NOMO-1 (cell line): ENCODE measurements around the gene APBB2.

Experiments used
- DNase-seq, 2 experiments: peaks; one replicate each; lab custom pipeline; 2025; ENCODE audit not compliant: unreplicated experiment in 2 of 2; lab: John Stamatoyannopoulos, UW

Gene APBB2

DNA sequence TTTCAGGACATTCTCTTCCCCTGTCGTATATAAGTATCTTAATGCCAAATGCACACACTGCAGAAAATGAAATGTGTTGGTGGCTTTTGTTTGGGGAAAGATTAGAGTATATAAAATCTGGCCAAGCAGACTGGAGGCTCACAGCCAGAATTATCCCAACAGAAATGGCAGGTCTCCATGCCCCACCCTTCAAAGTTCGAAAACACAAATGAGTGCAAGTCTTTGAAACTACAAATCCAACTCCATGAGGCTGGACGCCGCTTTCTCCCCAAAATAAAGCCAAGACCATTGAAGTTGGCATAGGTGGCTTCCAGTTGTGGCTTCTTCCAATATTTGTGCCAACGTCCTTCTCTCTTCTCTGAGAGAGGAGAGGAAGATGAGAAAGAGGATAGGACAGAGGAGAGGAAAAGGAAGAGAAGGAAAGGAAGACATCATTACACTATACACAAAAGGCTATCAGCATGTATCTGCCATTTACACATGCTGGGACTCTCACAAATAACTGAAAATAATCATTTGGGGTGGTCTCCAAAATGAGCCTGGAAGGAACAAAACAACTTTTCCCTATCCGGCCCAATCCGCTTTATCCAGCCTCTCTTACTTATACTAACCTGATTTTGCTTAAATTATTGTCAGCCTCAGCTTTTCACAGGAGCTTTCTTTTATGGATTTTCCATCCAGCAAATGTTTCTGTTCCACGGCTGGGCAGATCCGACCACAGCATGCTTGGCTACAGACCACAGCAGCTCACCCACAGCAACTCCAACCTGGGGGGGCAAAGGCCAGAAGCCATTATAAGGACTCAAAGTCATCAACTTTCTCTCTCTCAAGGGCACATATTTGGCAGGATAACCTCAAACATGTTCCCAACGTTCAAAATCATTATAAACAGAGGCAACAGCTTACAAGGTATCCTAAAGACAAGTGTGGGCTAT, 71.7 kb downstream of the APBB2 start:
- no peak for DNase-seq

DNA sequence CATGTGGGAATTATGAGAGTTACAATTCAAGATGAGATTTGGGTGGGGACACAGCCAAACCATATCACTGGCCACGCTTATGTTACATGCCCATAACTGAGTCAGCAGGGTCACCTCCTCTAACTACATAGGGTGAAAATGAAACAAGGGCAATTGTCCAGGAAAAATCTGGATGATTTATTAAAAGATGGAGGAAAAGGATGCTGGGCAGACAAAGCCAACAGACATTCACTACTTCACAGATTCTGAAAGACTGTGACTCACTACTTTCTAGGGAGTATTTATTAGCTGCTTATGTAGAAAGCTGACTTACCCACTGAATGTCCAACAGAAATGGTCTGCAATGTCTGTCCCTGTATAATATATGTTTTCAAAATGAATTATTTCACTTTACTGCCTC, 72.4 kb downstream of the APBB2 start:
- no peak for DNase-seq

DNA sequence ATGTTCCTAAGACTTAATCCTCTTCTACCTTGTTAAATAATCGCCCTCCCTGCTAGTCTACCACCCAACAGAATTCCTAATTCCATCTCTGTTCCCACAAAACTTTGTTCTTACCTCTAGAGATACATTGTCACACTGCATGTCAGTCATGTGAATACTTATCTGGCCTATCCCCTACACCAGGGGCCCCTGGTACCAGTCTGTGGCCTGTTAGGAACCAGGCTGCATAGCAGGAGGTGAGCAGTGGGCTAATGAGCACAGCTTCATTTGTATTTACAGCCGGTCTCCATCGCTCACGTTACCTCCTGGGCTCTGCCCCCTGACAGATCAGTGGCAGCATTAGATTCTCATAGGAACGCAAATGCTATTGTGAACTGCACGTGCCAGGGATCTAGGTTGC, 73.9 kb downstream of the APBB2 start:
- DNase-seq = no peak

DNA sequence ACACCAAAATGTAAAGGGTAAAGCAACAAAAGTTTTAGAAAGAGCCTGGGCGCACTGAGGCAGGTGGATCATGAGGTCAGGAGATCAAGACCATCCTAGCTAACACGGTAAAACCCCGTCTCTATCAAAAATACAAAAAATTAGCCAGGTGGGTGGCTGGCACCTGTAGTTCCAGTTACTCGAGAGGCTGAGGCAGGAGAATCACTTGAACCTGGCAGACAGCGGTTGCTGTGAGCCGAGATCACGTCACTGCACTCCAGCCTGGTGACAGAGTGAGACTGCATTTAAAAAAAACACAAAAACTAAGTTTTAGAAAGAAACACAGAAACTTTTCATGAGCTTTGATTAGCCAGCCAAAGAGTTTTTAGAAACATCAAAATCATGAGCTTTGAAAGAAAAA, 76.5 kb downstream of the APBB2 start:
- DNase-seq = no peak

DNA sequence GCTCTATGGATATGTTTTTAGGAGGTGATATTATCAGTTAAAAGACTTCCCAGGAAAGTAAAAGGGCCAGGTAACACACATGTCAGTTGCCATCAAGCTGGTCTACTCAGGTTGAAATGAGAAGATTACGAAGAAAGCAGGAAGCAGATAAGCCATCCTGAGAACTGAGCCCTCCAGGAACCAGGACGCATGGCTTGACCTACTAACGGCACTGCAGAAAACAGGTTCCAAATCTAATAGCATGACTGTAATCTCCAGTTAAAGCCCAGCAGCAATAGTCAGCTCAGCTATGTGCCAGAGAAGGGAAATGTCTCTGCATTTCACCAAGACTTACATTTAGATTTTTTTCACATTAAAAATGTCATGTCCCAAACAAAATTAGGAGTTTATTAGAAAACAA, 77.9 kb downstream of the APBB2 start:
- no peak for DNase-seq

DNA sequence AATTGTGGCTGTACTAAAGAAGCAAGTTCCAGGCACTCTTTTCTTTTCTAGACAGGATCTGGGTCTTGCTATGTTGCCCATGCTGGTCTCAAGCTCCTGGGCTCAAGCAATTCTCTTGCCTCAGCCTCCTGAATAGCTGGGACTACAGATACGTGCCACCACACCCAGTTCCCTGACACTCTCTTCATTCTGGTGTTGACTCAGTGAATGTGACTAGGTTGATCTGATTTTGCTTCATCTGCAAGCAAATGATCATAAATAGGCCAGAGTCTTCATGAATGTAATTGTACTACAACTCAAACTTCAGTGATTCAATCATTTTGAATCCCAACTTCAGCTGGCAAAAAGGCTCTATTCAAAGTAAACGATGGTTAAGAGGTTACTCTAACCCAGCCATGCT, 78.5 kb downstream of the APBB2 start:
- DNase-seq = no peak

DNA sequence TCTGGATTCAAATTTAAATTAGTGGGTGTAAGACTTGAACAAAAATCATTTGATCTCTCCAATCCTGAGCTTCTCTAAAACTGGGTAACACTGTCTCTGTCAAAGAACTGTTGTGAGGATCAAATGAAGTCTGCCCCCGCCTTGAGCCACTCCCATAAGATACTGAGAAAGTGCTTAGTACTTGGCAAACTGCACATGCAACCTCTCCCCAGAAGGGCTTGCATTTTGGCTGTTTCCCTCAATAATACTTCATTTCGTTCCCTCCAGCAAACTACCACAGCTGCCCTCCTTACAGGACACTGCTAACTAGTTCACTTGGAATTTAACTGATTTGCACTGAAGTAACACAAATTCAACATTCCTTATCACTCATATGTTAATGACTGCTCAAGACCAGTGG, 79.8 kb downstream of the APBB2 start:
- no peak for DNase-seq

DNA sequence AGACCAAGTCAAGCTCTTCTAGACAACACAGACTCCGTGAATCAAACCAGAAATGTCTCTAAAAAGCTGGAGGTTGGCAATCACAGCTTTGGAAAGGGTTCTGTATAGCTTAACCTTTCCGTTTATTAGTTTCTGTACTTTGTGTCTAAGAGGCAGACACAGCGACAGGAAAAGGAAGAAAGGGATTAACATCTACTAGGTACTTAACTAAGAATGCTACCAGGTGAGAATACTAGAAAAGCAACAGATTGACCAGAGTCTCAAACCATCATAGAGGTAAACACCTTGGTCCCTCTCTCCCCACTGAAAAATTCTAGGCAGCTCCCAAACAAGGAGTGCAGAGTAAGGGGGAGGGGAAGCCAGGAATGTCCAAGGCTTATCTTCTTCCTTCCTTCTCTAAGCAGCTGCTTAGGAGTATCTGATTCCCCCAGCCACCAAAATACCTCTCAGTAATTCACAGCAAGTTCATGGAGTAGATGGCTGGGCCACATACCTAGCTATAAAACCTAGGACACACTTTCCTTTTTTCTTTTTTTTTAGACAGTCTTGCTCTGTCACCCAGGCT, 80.8 kb downstream of the APBB2 start:
- no peak for DNase-seq

DNA sequence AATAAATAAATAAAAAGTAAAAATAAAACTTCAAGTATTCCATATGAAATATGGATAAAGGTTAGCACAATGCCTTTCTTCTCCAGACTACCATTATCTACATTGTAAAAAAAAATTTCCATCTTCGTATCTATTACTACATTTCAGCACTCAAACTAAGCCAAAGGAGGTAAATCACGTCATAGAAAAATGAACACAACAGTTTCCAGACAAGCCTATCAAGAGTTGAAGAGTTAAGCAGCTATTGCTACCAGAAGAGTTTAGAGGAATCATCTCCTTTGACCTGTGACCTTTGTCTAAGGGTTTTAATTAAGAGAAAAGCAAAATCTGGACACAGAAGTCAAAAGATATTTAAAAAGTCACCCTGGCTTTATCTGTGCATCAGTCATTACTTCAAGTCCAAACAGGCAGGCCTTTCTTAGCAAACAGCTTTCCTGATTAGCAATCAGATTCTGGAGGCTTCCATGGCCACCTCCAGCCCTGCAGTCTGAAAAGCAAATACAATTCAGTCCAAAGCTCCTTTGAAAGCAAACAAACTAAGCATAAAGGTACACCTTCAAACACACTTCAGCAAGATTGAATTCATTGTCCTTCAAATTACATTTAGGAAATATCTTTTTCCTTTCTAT, 82.2 kb downstream of the APBB2 start:
- DNase-seq = no peak

DNA sequence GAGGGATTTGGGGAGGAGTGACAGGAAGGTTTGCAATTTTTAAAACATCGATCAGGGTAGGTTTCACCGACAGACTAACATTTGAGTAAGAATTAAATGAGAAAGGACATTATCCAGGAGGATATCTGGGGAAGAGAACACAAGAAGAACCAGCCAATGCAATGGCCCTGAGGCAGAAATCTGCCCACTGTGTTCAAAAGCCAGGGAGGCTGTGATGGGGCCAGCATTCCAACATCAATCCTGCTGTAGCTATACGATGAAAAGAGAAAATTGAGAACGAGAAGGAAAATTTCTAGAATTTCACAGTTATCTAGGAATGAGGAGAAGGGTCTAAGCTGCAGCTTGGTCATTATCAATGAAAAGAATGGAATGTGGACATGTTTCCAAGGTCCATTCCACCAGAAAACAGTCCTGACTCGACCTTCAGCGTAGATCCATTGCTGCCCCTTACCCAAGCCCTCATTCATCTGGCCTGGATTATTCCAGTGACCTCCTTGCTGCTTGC, 84.4 kb downstream of the APBB2 start:
- DNase-seq = no peak

DNA sequence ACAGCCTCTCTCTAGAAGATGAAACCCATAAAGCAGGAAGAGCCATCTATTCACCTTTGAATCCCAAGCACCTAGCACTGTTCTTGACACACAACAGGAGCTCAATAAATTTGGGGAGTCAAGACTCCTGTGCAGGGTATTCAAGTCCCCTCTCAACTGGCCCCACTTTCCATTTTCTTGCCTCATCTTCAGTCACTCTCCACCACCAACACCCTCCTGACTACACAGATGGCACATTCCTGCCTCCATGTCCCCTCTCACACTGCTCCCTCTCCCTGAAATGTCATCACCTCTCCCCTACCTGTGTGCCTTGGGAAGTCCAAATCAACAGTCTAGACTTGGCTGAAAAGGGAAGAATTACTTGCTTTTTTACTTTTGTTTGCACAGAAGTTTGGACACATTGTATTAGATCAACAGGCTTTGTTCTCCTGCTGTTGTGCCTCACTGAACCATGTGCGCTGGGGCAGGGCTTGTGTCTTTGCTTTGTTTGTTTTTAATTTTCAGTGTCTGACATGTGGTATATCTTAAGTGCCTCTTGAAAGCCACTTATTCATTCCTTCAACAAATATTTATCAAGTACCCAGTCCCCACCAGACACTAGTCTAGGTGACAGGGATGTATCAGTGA, 85.1 kb downstream of the APBB2 start:
- DNase-seq = no peak

DNA sequence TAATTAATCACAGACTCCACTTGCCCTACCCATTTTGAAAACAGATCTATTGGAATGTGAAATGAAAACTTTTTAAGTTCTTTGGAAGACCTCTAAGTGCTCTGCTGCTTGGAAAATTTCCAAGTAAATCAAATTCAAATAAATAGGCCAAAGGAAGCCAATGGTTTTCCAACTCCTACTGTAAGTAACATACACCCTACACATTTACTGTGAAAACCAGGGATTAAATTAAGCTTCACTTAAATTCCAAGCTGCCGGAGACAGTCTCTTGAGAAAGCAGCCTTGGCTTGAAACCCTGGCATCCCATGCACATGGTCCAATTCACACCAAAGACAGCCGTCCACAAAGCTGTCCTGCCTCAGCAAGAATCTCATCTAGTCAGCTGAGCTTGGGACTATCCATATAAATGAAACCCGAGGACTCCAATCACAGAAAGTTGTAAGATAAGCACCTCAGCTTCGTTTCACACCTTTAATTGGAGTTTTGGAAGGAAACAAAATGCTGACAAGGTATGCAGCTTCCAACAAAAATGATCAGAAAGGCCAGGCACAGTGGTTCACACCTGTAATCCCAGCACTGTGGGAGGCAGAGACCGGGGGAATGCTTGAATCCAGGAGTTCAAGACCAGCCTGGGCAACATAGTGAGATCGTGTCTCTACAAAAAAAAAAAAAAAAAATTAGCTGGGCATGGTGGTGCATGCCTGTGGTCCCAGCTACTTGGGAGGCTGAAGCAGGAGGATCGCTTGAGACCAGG, 88.6 kb downstream of the APBB2 start:
- no peak for DNase-seq

DNA sequence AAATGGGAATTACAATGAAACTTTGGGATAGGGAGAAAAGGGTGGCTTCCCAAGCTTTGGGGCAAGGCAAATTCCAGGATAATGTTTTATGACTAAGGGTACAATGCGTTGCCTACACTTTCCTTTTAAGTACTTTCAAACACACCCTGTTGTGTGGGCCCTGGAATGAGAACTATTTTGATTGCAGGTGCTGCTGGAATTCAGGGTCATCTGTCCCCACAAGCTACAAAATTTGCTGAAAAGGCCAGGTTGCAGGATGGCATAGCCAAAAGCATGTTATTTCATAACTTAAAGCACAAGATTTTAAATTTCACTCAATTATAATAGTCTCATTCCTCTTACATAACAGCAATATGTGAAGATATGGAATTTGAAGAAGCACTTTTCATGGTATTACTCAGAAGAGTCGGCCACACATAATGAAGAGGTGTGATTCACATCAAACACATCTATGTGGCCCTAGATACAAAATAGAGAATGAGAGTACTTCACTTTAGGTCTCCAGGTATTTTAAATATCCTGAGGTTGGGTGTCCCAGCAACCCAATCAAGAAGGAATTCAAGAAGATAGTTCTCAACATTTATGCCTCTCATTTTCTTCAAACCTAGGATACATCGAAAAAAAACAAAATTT, 89.3 kb downstream of the APBB2 start:
- no peak for DNase-seq

DNA sequence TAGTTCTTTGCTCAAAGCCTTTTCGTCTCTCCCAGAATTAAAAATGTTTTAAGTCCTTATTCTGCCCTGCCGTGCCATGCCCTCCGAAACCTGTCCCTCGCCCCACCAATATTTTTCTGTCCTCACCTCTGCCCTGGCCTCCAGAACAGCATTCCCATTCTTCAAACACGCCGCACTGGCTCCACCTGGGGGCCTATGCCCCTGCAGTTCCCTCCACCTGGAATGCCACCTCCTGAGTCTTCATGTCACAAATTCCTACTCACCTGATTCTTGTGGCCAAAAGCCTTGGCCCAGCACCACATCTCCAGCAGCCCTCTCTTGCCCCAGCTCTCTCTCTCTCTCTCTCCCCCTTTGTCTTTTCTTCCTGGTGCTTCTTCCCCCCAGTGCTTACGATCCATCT, 91.6 kb downstream of the APBB2 start:
- DNase-seq = no peak

DNA sequence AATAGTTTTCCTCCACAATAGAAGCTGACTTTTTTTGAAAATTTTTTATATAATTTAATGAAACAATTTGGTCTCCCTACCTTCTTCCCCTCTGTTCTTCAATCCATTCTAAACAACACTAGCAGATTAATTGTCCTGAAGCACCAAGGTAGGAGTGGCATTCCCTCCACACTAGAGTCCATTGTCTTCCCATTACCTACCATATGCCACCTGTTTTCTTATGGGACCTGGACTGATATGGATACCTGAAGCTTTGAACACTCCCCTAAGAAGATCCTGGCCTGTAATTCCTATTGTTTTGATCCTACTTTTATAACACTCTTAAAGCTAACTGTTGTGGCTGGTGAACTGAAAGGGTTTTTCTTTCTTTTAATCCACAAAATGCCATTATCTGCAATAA, 92.0 kb downstream of the APBB2 start:
- no peak for DNase-seq

DNA sequence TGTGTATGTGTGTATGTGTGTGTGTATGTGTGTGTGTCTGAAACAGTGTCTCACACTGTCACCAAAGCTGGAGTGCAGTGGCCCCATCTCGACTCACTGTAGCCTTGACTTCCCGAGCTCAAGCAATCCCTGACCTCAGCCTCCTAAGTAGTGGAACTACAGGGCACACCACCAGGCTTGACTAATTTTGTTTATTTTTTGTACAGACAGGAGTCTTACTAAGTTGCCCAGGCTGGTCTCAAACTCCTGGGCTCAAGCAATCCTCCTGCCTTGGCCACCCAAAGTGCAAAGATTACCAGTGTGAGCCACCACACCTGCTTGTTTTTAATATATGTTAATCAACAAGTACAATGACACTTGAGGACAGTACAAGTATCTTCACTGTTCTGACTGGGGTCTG, 92.4 kb downstream of the APBB2 start:
- no peak for DNase-seq

DNA sequence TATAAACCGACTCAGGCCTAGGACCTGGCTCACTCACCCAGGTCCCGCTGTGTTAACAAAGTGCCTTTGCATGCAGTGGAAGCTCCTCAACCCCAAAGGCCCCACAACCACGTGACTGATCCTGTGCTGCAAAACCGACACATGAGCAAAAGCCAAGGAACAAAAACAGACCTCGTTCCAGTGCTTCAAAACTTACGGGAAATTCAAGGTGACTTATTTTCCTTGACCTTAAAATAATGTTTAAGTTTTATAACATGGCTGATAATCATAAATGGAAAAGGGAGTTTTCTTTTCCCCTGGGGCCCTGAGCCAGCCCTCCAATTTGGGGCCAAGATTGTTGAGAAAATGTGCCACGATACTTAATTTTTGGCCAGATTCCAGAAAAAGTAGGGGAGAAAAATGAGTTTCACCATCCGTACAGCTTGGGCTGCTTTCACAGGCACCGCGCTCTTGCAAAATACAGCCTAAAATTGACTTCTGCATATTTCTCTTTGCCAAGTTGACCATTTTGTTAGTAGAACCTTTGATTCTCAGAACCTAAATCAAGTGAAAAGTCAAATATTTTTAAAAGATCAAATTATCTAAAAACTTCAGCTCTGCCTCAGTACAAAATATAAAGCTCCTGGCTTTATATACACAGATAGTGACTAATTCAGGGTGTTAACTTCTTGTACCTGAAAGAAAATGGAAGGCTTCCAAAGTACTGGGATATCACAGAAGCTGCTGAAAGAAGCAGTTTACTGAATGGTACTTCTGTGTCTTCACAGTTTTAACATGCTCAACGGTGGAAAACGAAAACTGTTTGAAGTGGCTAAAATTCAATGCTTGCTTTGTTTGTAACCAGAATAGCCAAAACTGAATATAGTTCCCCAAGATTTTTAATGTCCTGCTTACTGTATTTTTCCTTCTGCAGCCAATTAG, 93.8 kb downstream of the APBB2 start:
- DNase-seq = peak; percentile 63 to 72

DNA sequence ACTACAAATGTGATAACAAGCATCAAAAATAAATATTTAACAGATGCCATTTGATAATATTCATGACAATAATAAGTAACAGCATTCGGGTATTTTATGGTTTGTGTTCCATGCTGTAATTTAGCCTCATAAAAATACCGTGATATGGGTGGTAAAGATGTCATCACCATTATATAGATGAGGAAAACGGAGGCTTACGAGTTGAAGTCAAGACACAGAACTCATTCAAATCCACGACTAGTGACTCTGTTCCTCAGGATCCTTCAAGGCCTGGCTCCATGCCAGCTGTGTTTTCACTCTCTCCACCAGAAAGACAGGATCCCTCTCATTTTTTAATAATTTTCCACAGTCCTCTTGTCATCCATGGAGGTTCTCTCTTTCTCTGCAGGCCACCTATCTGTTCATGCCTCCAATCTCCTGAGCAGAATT, 94.5 kb downstream of the APBB2 start:
- no peak for DNase-seq

DNA sequence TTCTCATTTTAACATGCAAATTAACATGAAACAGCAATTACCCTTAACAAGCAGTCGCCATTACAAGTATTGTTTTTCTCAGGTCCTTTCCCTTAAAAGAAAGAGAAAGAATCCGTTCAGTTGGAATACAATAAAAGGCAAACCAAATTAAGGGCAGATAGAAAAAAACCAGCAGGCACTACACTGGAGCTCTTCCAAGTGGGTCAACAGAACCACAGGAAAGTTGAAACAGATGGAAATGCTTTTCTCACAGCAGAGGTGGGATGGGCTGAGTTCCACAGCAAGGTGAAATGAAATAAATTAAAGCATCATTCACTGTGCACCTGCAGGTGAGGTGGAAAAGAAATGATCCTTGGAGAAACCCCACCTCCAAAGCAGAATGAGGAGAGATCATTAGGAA, 102.6 kb downstream of the APBB2 start:
- DNase-seq = no peak
